RWPE1 (cell line): ENCODE measurements around the gene TCF7L1.

Experiments used
- CTCF ChIA-PET: fragments of 350-600 bp; sonication (Branson Sonifier 250); formaldehyde crosslinking; extraction: SDS; loops from one replicate; lab custom pipeline; 2021; lab: Yijun Ruan, JAX
- POLR2A ChIA-PET: fragments of 400-600 bp; formaldehyde crosslinking; extraction: SDS; loops from one replicate; lab custom pipeline; 2020; ENCODE audit warnings: antibody characterized with exemption; ENCODE audit not compliant: low non-redundant PET; lab: Yijun Ruan, JAX
- DNase-seq: peaks from one replicate; pipeline ENCODE4 v3.0.0; 2012; ENCODE audit warnings: low spot score
- H3K27ac ChIP-seq: fragments of 450-650 bp; 2 replicates; pipeline ENCODE4 v1.5.1; 2017
- CTCF ChIP-seq: fragments of 450-650 bp; conservative IDR thresholded peaks from 2 replicates; pipeline ENCODE4 v1.5.1; 2017; ENCODE audit warnings: low read depth, mild to moderate bottlenecking

The TCF7L1 gene

GRCh38 chr2:85253890-85254289 is 120.7 kb downstream of the TCF7L1 start:
- POLR2A ChIA-PET = no interaction called here
- no peak for DNase-seq
- CTCF ChIA-PET = no interaction called here
- TF ChIP-seq CTCF = no peak
- H3K27ac ChIP-seq = peak overlapping the region; percentile 41; the same call in 1 of the 2 replicates

- ChIA-PET POLR2A (no interaction called here), CTCF (interaction anchor here (0.7 kb wide), 1 partner anchor 12 kb away, joined by 3 read pairs; no protein-coding TSS in a partner anchor)
- TF ChIP-seq CTCF = no peak
- DNase-seq = no peak
- peak overlapping the region; percentile 90 for H3K27ac ChIP-seq
Observed at GRCh38 chr2:85254540-85255300, 121.5 kb downstream of the TCF7L1 start.

- DNase-seq = no peak
- POLR2A ChIA-PET = no interaction called here
- no peak for TF ChIP-seq CTCF
- CTCF ChIA-PET = interaction anchor here (0.7 kb wide), 1 partner anchor 11 kb away, joined by 3 read pairs; no protein-coding TSS in a partner anchor
- H3K27ac ChIP-seq = peak overlapping the region; percentile 90
Observed at GRCh38 chr2:85255456-85255812, 122.2 kb downstream of the TCF7L1 start.

GRCh38 chr2:85255813-85256594 is 122.8 kb downstream of the TCF7L1 start:
- peak; percentile 91 for DNase-seq
- H3K27ac ChIP-seq = peak overlapping the region; percentile 90
- ChIA-PET CTCF (interaction anchor here (0.7 to 1.1 kb wide), 2 partner anchors 9 to 10 kb away, joined by 3 read pairs; no protein-coding TSS in a partner anchor), POLR2A (no interaction called here)
- TF ChIP-seq CTCF = no peak

GRCh38 chr2:85257359-85257969 is 124.3 kb downstream of the TCF7L1 start:
- no peak for DNase-seq
- TF ChIP-seq CTCF = no peak
- CTCF ChIA-PET = interaction anchor here (0.6 to 0.8 kb wide), 2 partner anchors 12 to 191 kb away, joined by 3 to 5 read pairs; no protein-coding TSS in a partner anchor
- POLR2A ChIA-PET = no interaction called here
- peak overlapping the region; percentile 90 for H3K27ac ChIP-seq

GRCh38 chr2:85257970-85258605 is 124.9 kb downstream of the TCF7L1 start:
- TF ChIP-seq CTCF = no peak
- H3K27ac ChIP-seq = peak overlapping the region; percentile 90
- POLR2A ChIA-PET = no interaction called here
- CTCF ChIA-PET = no interaction called here
- no peak for DNase-seq
